ENCODE data around the gene NUDT1. TPM values are rescaled to one million over a fixed set of nuclear protein-coding genes. Genes with fewer than 3 reads are reported as not detected.

The NUDT1 gene
- 10 to 100 TPM; 63.6 to 79.3 TPM for total RNA-seq

GRCh38 chr7:2241580-2242540 is at the start of gene NUDT1, which contains the start of gene MRM2:
TSS of gene NUDT1 (plus strand) at chr7:2242226. CDS start at chr7:2244575, 2,349 bp downstream.
TSS of gene MRM2 (minus strand) at chr7:2242205. CDS start at chr7:2242169, 36 bp downstream.
- Mint-ChIP-seq H3K9me3 (no peaks in the 10 kb centered on the region), H3K4me3 (peak within 1 kb of the TSS; percentile 95 to 99), H3K36me3 (ENCODE audit: insufficient read depth in 2 of 2) (peaks cover 5 to 7% of the 10 kb centered on the region in 2 donors), H3K27me3 (ENCODE audit: low read depth) (no peaks in the 10 kb centered on the region), H3K4me1 (ENCODE audit: low read depth) (peaks cover 11% of the 10 kb centered on the region), H3K27ac (peak within 1 kb of the TSS; percentile 92)
- ATAC-seq (replicated peaks in 1 of 2) (peak; percentile 95 to 97), DNase-seq (peak; percentile 86 to 92)

- H3K4me1 Mint-ChIP-seq (ENCODE audit: low read depth) = no peaks in the 10 kb centered on the region
- no peaks in the 10 kb centered on the region for H3K27me3 Mint-ChIP-seq (ENCODE audit: low read depth)
- H3K4me3 Mint-ChIP-seq = no peak overlapping the region
- no peak overlapping the region for H3K27ac Mint-ChIP-seq
- H3K36me3 Mint-ChIP-seq (ENCODE audit: insufficient read depth in 2 of 2) = peaks cover 10 to 20% of the 10 kb centered on the region in 2 donors
- H3K9me3 Mint-ChIP-seq = peaks cover 2 to 4% of the 10 kb centered on the region in 2 donors
- DNase-seq (no peak), ATAC-seq (replicated peaks in 1 of 2) (no peak)
Observed at GRCh38 chr7:2192831-2193534, 49.0 kb upstream of the NUDT1 start.

DNA sequence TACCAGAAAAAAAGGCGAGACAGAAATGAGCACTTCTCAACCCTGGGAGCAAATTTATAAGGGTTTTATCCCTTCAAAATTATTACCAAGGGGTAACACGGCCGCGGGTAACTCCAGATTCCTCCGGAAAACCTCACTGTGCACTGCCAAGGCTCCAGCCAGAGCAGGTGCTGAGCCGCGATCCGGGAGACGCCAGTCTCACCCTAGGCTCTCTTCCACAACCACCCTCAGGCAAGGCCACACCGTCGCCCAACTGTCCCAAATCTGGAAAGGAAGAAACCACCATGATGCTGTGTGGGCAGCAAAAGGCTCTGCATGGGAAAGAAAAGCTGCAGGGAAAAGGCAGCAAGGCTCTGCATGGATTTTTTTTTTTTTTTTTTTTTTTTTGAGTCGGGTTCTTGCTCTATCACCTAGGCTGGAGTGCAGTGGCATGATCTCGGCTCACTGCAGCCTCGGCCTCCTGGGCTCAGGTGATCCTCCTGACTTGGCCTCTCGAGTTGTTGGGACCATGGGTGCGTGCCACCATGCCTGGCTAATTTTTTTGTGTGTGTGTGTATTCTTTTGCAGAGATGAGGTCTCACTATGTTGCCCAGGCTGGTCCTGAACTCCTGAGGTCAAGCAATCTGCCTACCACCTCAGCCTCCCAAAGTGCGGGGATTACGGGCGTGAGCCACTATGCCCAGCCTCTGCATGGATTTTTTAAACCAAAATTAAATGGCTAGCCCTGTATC is 48.3 kb upstream of the NUDT1 start:
- H3K27me3 Mint-ChIP-seq (ENCODE audit: low read depth) = no peaks in the 10 kb centered on the region
- H3K4me3 Mint-ChIP-seq = no peak overlapping the region
- no peaks in the 10 kb centered on the region for H3K4me1 Mint-ChIP-seq (ENCODE audit: low read depth)
- no peak for DNase-seq
- H3K9me3 Mint-ChIP-seq = peaks cover 2 to 4% of the 10 kb centered on the region in 2 donors
- H3K27ac Mint-ChIP-seq = no peak overlapping the region
- H3K36me3 Mint-ChIP-seq (ENCODE audit: insufficient read depth in 2 of 2) = peaks cover 10 to 19% of the 10 kb centered on the region in 2 donors
- no peak for ATAC-seq (replicated peaks in 1 of 2)

GRCh38 chr7:2195400-2196246 is 46.4 kb upstream of the NUDT1 start:
- no peak overlapping the region for H3K4me3 Mint-ChIP-seq
- DNase-seq (no peak), ATAC-seq (replicated peaks in 1 of 2) (no peak)
- peaks cover 0 to 2% of the 10 kb centered on the region in 2 donors for H3K9me3 Mint-ChIP-seq
- no peak overlapping the region for H3K27ac Mint-ChIP-seq
- no peaks in the 10 kb centered on the region for H3K27me3 Mint-ChIP-seq (ENCODE audit: low read depth)
- peaks cover 8 to 18% of the 10 kb centered on the region in 2 donors for H3K36me3 Mint-ChIP-seq (ENCODE audit: insufficient read depth in 2 of 2)
- no peaks in the 10 kb centered on the region for H3K4me1 Mint-ChIP-seq (ENCODE audit: low read depth)

- H3K9me3 Mint-ChIP-seq = peaks cover 0 to 2% of the 10 kb centered on the region in 2 donors
- peaks cover 8 to 18% of the 10 kb centered on the region in 2 donors for H3K36me3 Mint-ChIP-seq (ENCODE audit: insufficient read depth in 2 of 2)
- no peak for ATAC-seq (replicated peaks in 1 of 2)
- H3K27ac Mint-ChIP-seq = no peak overlapping the region
- H3K4me3 Mint-ChIP-seq = no peak overlapping the region
- H3K4me1 Mint-ChIP-seq (ENCODE audit: low read depth) = no peaks in the 10 kb centered on the region
- no peaks in the 10 kb centered on the region for H3K27me3 Mint-ChIP-seq (ENCODE audit: low read depth)
- no peak for DNase-seq
Observed at GRCh38 chr7:2196381-2197378, 45.3 kb upstream of the NUDT1 start.

DNA sequence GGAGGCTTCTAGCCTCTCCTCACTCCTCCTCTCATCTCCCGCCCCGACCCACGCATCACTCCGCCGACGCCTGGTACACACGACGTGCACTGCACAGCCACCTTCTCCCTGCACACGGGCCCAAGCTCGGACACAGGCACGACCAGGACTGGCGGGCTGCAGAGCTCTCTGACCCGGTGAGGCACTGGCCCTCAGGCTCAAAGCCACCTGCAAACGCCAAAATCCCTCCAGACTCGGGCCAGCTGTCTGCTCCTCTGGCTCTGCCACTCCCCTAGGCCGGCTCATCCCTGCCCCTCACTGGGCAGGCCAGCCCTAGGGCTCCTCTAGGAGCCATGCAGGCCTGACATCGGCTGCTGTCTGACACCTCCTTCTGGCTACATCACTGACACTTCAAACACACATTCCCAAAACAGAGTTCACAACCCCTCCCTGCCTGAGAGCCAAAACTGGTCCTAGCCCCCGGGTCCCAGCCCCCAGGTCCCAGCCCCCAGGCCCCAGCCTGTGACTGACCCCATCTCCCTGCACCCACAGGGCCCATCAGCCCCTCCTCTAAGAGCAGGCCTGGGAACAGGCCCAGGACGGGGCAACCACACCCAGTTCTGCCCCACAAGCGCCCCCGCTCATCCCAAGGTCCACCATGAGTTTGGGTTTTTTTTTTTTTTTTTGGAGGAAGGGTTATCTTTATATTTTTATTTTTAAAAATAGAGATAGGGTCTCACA is 44.4 kb upstream of the NUDT1 start:
- no peak for DNase-seq
- Mint-ChIP-seq H3K9me3 (peaks cover 0 to 2% of the 10 kb centered on the region in 2 donors), H3K4me1 (ENCODE audit: low read depth) (no peaks in the 10 kb centered on the region), H3K4me3 (no peak overlapping the region), H3K36me3 (ENCODE audit: insufficient read depth in 2 of 2) (peaks cover 8 to 14% of the 10 kb centered on the region in 2 donors), H3K27ac (no peak overlapping the region), H3K27me3 (ENCODE audit: low read depth) (no peaks in the 10 kb centered on the region)
- ATAC-seq (replicated peaks in 1 of 2) = no peak

GRCh38 chr7:2198206-2198605 is 43.8 kb upstream of the NUDT1 start:
- H3K27ac Mint-ChIP-seq = no peak overlapping the region
- H3K4me1 Mint-ChIP-seq (ENCODE audit: low read depth) = no peaks in the 10 kb centered on the region
- no peak overlapping the region for H3K4me3 Mint-ChIP-seq
- DNase-seq (no peak), ATAC-seq (replicated peaks in 1 of 2) (no peak)
- peaks cover 0 to 2% of the 10 kb centered on the region in 2 donors for H3K9me3 Mint-ChIP-seq
- peaks cover 8 to 14% of the 10 kb centered on the region in 2 donors for H3K36me3 Mint-ChIP-seq (ENCODE audit: insufficient read depth in 2 of 2)
- H3K27me3 Mint-ChIP-seq (ENCODE audit: low read depth) = no peaks in the 10 kb centered on the region

GRCh38 chr7:2198760-2199159 is 43.3 kb upstream of the NUDT1 start:
- no peaks in the 10 kb centered on the region for H3K4me1 Mint-ChIP-seq (ENCODE audit: low read depth)
- H3K36me3 Mint-ChIP-seq (ENCODE audit: insufficient read depth in 2 of 2) = peaks cover 8 to 14% of the 10 kb centered on the region in 2 donors
- peaks cover 0 to 2% of the 10 kb centered on the region in 2 donors for H3K9me3 Mint-ChIP-seq
- DNase-seq (no peak), ATAC-seq (replicated peaks in 1 of 2) (no peak)
- no peak overlapping the region for H3K27ac Mint-ChIP-seq
- H3K27me3 Mint-ChIP-seq (ENCODE audit: low read depth) = no peaks in the 10 kb centered on the region
- H3K4me3 Mint-ChIP-seq = no peak overlapping the region

DNA sequence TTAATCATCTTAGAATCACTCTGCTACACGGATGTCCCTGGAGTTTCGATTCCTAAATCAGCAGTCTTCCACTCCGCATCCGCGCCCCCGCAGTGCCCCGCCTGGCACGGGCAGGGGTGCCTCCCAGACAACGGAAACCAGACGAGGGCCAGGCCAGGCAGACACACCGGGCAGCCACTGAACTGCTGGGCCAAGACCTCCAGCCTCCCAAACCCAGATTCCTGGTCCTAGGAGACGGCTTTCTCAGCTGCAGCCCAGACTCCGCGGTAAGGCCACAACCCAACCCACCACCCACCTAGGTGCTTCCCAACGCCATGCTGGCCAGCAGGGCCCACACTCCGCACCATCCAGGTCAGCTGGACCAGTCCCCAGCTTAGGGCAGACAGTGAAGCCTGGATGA is 42.5 kb upstream of the NUDT1 start:
- no peaks in the 10 kb centered on the region for H3K27me3 Mint-ChIP-seq (ENCODE audit: low read depth)
- H3K27ac Mint-ChIP-seq = no peak overlapping the region
- DNase-seq = no peak
- peaks cover 0 to 2% of the 10 kb centered on the region in 2 donors for H3K9me3 Mint-ChIP-seq
- no peaks in the 10 kb centered on the region for H3K4me1 Mint-ChIP-seq (ENCODE audit: low read depth)
- peaks cover 8 to 14% of the 10 kb centered on the region in 2 donors for H3K36me3 Mint-ChIP-seq (ENCODE audit: insufficient read depth in 2 of 2)
- no peak for ATAC-seq (replicated peaks in 1 of 2)
- H3K4me3 Mint-ChIP-seq = no peak overlapping the region

- Mint-ChIP-seq H3K27me3 (ENCODE audit: low read depth) (no peaks in the 10 kb centered on the region), H3K27ac (no peak overlapping the region), H3K4me3 (no peak overlapping the region), H3K4me1 (ENCODE audit: low read depth) (no peaks in the 10 kb centered on the region), H3K9me3 (peaks cover 0 to 2% of the 10 kb centered on the region in 2 donors), H3K36me3 (ENCODE audit: insufficient read depth in 2 of 2) (peaks cover 8 to 14% of the 10 kb centered on the region in 2 donors)
- ATAC-seq (replicated peaks in 1 of 2) (no peak), DNase-seq (no peak)
Observed at GRCh38 chr7:2199956-2200583, 42.0 kb upstream of the NUDT1 start.
